ENCODE results near the gene PIP5K1B. TPM values are rescaled to one million over a fixed set of nuclear protein-coding genes. Genes with fewer than 3 reads are reported as not detected.

PIP5K1B gene
- total and polyA plus RNA-seq, 2 of the 13 experiments (the other 11 are each of a cell fraction or from before 2014, with no cell fraction given), result 15.8 to 17.5 TPM

DNA sequence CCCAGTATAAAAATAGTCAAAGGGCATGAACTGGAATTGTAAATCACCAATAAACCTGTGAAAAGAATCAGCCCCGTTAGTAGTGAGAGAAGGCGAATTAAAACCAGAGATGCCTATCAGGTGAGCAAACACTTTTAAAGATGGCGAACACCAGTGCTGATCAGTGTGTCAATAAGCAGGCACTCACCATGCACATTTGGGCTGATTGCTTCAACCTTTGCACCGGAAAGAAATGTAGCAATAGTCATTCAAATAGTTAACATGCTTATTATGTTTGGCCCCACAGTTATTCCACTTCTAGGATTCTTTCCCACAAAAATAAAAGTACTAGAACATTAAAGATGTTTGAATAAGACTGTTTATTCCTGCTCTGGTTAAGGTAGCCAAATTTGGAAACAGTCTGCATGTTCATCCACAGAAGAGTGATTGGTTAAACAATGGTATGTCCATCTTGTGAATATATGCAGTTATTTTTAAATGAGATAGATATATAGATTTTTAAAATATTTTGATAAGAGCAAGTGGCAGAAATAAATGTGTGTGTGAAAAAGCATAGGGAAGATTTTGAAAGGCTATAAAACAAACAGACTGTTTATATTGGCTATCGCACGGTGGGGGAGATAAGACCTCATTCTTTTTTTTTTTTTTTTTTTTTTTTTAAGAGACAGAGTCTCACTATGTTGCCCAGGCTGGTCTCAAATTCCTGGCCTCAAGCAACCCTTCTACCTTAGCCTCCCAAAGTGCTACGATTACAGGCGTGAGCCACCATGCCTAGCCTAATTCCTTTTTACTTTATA is 112.2 kb downstream of the PIP5K1B start (continued):
- TF ChIP-seq, protein P1, sequence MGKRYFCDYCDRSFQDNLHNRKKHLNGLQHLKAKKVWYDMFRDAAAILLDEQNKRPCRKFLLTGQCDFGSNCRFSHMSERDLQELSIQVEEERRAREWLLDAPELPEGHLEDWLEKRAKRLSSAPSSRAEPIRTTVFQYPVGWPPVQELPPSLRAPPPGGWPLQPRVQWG (CRISPR knock-in tag; IDR thresholded peaks at IDR 0.05; ENCODE audit: borderline replicate concordance, low read depth), result no peak
- TF ChIP-seq RFX5 (IDR thresholded peaks at IDR 0.05; ENCODE audit: low read depth, low read length) (no peak), KAT8 (CRISPR knock-in tag; IDR thresholded peaks at IDR 0.05) (0 out of 2 replicates have a peak, but pooled peaks have one; percentile 56), NCOA5 (CRISPR knock-in tag; IDR thresholded peaks at IDR 0.05) (no peak), ZNF572 (CRISPR knock-in tag; IDR thresholded peaks at IDR 0.05) (no peak), ZNF556 (CRISPR knock-in tag; IDR thresholded peaks at IDR 0.05; ENCODE audit: borderline replicate concordance) (no peak), ZNF749 (CRISPR knock-in tag; IDR thresholded peaks at IDR 0.05; ENCODE audit: borderline replicate concordance) (no peak), HNRNPLL (IDR thresholded peaks at IDR 0.05; ENCODE audit: low read depth, low read length, poor library complexity, severe bottlenecking) (no peak), ZNF552 (CRISPR knock-in tag; IDR thresholded peaks at IDR 0.05; ENCODE audit: borderline replicate concordance) (no peak), EP300 (IDR thresholded peaks at IDR 0.05; ENCODE audit: low read depth in 2 of 2, low read length in 2 of 2) (peak in 1 of 2 experiments; percentile 87; a peak in 2 of 4 replicates), EP300 (CRISPR knock-in tag; IDR thresholded peaks at IDR 0.05; ENCODE audit: borderline replicate concordance) (peak; percentile 88), MZF1 (CRISPR knock-in tag; IDR thresholded peaks at IDR 0.05; ENCODE audit: borderline replicate concordance) (no peak), HNF4A (CRISPR knock-in tag; IDR thresholded peaks at IDR 0.05) (peak; percentile 94), MLLT10 (CRISPR knock-in tag; IDR thresholded peaks at IDR 0.05) (no peak), FOXK1 (CRISPR knock-in tag; IDR thresholded peaks at IDR 0.05; ENCODE audit: borderline replicate concordance, low read depth) (peak; percentile 48; the same call in 1 of the 2 replicates), CHD2 (IDR thresholded peaks at IDR 0.05; ENCODE audit: low read depth, low read length) (no peak), TEAD3 (CRISPR knock-in tag; optimal IDR thresholded peaks at IDR 0.05; ENCODE audit: borderline replicate concordance) (peak; percentile 83), ESRRA (CRISPR knock-in tag; IDR thresholded peaks at IDR 0.05; ENCODE audit: low read depth) (no peak), ZNF7 (CRISPR knock-in tag; IDR thresholded peaks at IDR 0.05) (no peak), RORA (CRISPR knock-in tag; IDR thresholded peaks at IDR 0.05) (no peak), KLF12 (CRISPR knock-in tag; IDR thresholded peaks at IDR 0.05; ENCODE audit: borderline replicate concordance) (no peak), ZNF530 (CRISPR knock-in tag; IDR thresholded peaks at IDR 0.05; ENCODE audit: low read depth) (no peak)
- TF ChIP-seq, protein P2, sequence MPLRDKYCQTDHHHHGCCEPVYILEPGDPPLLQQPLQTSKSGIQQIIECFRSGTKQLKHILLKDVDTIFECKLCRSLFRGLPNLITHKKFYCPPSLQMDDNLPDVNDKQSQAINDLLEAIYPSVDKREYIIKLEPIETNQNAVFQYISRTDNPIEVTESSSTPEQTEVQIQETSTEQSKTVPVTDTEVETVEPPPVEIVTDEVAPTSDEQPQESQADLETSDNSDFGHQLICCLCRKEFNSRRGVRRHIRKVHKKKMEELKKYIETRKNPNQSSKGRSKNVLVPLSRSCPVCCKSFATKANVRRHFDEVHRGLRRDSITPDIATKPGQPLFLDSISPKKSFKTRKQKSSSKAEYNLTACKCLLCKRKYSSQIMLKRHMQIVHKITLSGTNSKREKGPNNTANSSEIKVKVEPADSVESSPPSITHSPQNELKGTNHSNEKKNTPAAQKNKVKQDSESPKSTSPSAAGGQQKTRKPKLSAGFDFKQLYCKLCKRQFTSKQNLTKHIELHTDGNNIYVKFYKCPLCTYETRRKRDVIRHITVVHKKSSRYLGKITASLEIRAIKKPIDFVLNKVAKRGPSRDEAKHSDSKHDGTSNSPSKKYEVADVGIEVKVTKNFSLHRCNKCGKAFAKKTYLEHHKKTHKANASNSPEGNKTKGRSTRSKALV (CRISPR knock-in tag; IDR thresholded peaks at IDR 0.05), result no peak
- TF ChIP-seq, protein P3, sequence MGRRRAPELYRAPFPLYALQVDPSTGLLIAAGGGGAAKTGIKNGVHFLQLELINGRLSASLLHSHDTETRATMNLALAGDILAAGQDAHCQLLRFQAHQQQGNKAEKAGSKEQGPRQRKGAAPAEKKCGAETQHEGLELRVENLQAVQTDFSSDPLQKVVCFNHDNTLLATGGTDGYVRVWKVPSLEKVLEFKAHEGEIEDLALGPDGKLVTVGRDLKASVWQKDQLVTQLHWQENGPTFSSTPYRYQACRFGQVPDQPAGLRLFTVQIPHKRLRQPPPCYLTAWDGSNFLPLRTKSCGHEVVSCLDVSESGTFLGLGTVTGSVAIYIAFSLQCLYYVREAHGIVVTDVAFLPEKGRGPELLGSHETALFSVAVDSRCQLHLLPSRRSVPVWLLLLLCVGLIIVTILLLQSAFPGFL (CRISPR knock-in tag; IDR thresholded peaks at IDR 0.05), result no peak
- TF ChIP-seq, protein P4, sequence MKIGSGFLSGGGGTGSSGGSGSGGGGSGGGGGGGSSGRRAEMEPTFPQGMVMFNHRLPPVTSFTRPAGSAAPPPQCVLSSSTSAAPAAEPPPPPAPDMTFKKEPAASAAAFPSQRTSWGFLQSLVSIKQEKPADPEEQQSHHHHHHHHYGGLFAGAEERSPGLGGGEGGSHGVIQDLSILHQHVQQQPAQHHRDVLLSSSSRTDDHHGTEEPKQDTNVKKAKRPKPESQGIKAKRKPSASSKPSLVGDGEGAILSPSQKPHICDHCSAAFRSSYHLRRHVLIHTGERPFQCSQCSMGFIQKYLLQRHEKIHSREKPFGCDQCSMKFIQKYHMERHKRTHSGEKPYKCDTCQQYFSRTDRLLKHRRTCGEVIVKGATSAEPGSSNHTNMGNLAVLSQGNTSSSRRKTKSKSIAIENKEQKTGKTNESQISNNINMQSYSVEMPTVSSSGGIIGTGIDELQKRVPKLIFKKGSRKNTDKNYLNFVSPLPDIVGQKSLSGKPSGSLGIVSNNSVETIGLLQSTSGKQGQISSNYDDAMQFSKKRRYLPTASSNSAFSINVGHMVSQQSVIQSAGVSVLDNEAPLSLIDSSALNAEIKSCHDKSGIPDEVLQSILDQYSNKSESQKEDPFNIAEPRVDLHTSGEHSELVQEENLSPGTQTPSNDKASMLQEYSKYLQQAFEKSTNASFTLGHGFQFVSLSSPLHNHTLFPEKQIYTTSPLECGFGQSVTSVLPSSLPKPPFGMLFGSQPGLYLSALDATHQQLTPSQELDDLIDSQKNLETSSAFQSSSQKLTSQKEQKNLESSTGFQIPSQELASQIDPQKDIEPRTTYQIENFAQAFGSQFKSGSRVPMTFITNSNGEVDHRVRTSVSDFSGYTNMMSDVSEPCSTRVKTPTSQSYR (CRISPR knock-in tag; IDR thresholded peaks at IDR 0.05; ENCODE audit: borderline replicate concordance), result peak; percentile 42
